Lung (tissue), 12 donors: ENCODE results near the gene STARD13. TPM values are rescaled to one million over a fixed set of nuclear protein-coding genes. Genes with fewer than 3 reads are reported as not detected.

Experiments
- ATAC-seq: fragments of 200-7000 bp; cut with Tn5 transposase; one replicate; pipeline ENCODE4 v1.9.1; 2020; ENCODE audit warnings: moderate number of reproducible peaks; ENCODE audit not compliant: insufficient read depth, low FRiP score
- DNase-seq, 3 donors: peaks; one replicate each; pipeline ENCODE4 v3.0.0-alpha.2; 2013 to 2017
- H3K27ac ChIP-seq, 2 donors: one replicate each; pipeline ENCODE4 v1.5.1; 2013; ENCODE audit warnings: mild to moderate bottlenecking in 2 of 2, moderate library complexity in 2 of 2, control low read depth in 1 of 2, inconsistent platforms in 1 of 2, low read depth in 1 of 2, low read length in 1 of 2
- H3K27me3 ChIP-seq, 3 donors: one replicate each; pipeline ENCODE4 v1.5.1; 2013; ENCODE audit warnings: low read length in 2 of 3; ENCODE audit not compliant: control insufficient read depth in 3 of 3, insufficient read depth in 3 of 3
- H3K36me3 ChIP-seq, 4 donors: one replicate each; pipeline ENCODE4 v1.5.1; 2013; ENCODE audit warnings: low read length in 4 of 4, mild to moderate bottlenecking in 1 of 4, moderate library complexity in 1 of 4; ENCODE audit not compliant: control insufficient read depth in 4 of 4, insufficient read depth in 4 of 4
- H3K4me1 ChIP-seq, 5 donors: one replicate each; pipeline ENCODE4 v1.5.1; 2013; ENCODE audit warnings: low read length in 5 of 5, mild to moderate bottlenecking in 2 of 5, moderate library complexity in 1 of 5; ENCODE audit not compliant: control insufficient read depth in 5 of 5, insufficient read depth in 5 of 5
- H3K4me3 ChIP-seq: one replicate; pipeline ENCODE4 v1.5.1; 2013; ENCODE audit warnings: mild to moderate bottlenecking, control low read depth, moderate library complexity
- H3K9ac ChIP-seq, 2 donors: one replicate each; pipeline ENCODE4 v1.5.1; 2013; ENCODE audit warnings: low read length in 2 of 2, control low read depth in 1 of 2; ENCODE audit not compliant: insufficient read depth in 1 of 2
- H3K9me3 ChIP-seq, 4 donors: one replicate each; pipeline ENCODE4 v1.5.1; 2013; ENCODE audit warnings: low read length in 3 of 4, mild to moderate bottlenecking in 1 of 4, moderate library complexity in 1 of 4; ENCODE audit not compliant: control insufficient read depth in 4 of 4, insufficient read depth in 3 of 4
- WGBS, 2 donors: extraction: QIAGEN DNeasy Blood & Tissue Kit; methylation state at CpG; one replicate each; pipeline ENCODE4 v1.1.7; 2013; 5-methylcytosine and 5-hydroxymethylcytosine counted together
- polyA plus RNA-seq, 2 donors: library from polyadenylated mRNA; stranded (reverse); fragments of 200-250 nt; gene quantifications; one replicate each; pipeline ENCODE4 v1.2.1, GENCODE V29; 2013
- total RNA-seq, 2 donors: library from RNA; depleted of rRNA in 1 of 2; stranded (reverse); fragments of >200 nt in 1 of 2; gene quantifications; one replicate each; pipeline ENCODE4 v1.2.1, GENCODE V29; 2014 to 2021
- TF ChIP-seq, protein P1 (sequence below): IDR thresholded peaks from 2 replicates; pipeline ENCODE4 v1.5.1; 2012; ENCODE audit warnings: mild to moderate bottlenecking; ENCODE audit errors: control extremely low read depth, extremely low read depth
- donor health status: control.
- donor health status: control.
- donor health status: Bipolar disorder and iron deficiency.
- donor health status: healthy.
- donor health status: DM: yes; HTN: yes; CAD: no.

Gene STARD13
- total and polyA plus RNA-seq, 4 donors: 7.9 to 91.6 (median 29.7) TPM

DNA sequence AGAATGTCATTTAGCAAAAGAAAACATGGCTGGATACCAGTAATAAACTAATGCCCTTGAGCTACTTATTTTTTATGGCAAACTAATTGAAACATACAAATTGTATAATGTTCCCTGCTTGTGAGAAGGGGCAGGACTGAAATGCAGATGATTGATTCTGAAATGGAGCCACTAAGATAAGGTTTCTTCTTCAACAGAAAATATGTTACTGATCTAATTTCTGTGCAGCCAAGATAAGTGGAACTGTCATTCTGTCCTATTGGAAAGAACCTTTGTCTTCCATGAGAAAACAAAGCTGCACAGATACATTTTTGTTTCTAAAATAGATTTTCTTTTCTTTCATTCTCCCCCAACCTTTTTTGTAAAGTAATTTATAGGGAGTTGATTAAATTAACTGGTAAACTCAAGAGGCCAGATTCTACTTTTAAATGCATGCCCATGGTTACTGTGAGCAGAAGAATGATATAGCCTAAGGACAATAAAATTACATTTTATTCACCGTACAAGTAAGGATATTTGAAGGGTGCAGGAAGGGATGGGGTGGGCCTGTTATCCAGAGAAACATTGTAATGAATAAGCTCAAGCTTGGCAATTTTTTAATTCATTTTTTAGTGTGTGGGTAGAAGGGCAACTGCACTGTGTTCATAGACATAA lies 39.9 kb downstream of the STARD13 start:
- Histone ChIP-seq H3K27me3 (no peaks in the 10 kb centered on the region), H3K4me1 (peaks cover 3 to 20% (median 8%) of the 10 kb centered on the region in 5 donors), H3K9me3 (peaks cover 0 to 3% (median 0%) of the 10 kb centered on the region in 4 donors), H3K4me3 (no peak overlapping the region), H3K36me3 (peaks cover 0 to 3% (median 0%) of the 10 kb centered on the region in 4 donors), H3K9ac (no peak overlapping the region), H3K27ac (no peak overlapping the region)
- no peak for DNase-seq
- no peak for ATAC-seq
- TF ChIP-seq, protein P1, sequence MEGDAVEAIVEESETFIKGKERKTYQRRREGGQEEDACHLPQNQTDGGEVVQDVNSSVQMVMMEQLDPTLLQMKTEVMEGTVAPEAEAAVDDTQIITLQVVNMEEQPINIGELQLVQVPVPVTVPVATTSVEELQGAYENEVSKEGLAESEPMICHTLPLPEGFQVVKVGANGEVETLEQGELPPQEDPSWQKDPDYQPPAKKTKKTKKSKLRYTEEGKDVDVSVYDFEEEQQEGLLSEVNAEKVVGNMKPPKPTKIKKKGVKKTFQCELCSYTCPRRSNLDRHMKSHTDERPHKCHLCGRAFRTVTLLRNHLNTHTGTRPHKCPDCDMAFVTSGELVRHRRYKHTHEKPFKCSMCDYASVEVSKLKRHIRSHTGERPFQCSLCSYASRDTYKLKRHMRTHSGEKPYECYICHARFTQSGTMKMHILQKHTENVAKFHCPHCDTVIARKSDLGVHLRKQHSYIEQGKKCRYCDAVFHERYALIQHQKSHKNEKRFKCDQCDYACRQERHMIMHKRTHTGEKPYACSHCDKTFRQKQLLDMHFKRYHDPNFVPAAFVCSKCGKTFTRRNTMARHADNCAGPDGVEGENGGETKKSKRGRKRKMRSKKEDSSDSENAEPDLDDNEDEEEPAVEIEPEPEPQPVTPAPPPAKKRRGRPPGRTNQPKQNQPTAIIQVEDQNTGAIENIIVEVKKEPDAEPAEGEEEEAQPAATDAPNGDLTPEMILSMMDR: no peak
- WGBS, 2 donors: 90 to 91% methylated on average over 1 of the region's 1 CpG

DNA sequence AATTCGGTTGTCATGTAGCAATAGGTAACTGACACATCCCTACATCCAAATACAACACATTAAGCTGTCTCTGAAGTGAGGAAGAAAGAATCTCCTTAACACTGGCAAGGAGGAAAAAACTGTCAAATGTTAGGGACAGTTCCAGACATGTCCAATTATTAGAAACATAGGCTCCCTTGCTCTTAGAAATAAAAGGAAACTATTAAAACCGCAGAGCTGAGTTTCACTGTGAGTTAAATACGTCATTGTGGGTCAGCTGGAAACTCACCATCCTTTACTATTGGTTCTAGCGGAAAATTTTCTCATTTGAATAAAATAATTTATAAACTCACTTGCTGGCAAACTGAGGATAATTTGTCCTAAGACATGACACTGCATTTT lies 40.7 kb downstream of the STARD13 start:
- Histone ChIP-seq H3K27ac (no peak overlapping the region), H3K4me1 (peaks cover 2 to 16% (median 8%) of the 10 kb centered on the region in 5 donors), H3K9me3 (peaks cover 0 to 7% (median under 1%) of the 10 kb centered on the region in 4 donors), H3K4me3 (no peak overlapping the region), H3K27me3 (no peaks in the 10 kb centered on the region), H3K36me3 (peaks cover 0 to 3% (median 2%) of the 10 kb centered on the region in 4 donors), H3K9ac (no peak overlapping the region)
- TF ChIP-seq, protein P1: no peak
- no peak for ATAC-seq
- WGBS, 2 donors: 78 to 93% methylated on average over 4 of the region's 4 CpGs
- DNase-seq: no peak

DNA sequence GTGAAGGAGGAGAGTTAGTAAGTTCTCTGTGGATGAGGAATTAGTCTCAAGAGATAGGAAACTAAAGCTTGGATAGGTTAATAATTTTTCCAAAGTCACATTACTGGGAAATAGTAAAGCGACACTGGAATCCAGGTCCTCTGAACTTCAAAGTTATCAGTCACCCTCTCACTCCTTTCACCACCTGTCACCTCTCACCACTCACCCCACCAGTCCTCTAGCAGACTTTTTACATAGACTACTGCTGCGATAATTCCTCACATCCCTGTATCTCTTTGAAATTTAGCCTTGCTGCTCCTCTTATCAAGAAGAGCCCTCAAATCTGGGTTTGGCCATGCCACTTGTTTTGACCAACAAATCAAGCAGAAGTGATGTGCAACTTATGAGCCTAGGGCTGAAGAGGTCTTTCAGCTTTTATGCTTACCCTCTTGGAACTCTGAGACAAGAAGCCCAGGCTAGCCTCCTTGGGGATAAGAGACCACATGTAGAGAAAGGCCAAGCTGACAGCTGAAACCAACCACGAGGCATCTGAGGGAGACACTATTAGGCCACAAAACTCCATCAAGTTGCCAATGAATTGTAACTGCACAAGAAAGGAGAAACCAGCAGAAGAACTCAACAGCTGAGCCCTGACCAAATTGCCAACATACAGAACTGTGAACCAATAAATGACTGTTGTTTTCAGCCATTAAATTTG lies 41.2 kb downstream of the STARD13 start:
- Histone ChIP-seq H3K4me1 (peaks cover 2 to 15% (median 6%) of the 10 kb centered on the region in 5 donors), H3K4me3 (no peak overlapping the region), H3K9ac (no peak overlapping the region), H3K36me3 (peaks cover 0 to 5% (median 2%) of the 10 kb centered on the region in 4 donors), H3K27me3 (no peaks in the 10 kb centered on the region), H3K27ac (no peak overlapping the region), H3K9me3 (peaks cover 0 to 7% (median 1%) of the 10 kb centered on the region in 4 donors)
- TF ChIP-seq, protein P1: no peak
- no peak for DNase-seq
- ATAC-seq: no peak
- 87 to 96% methylated on average over 3 of the region's 3 CpGs for WGBS, 2 donors
